Measurements from ENCODE around the gene HOXD3. TPM values are rescaled to one million over a fixed set of nuclear protein-coding genes. Genes with fewer than 3 reads are reported as not detected.

HOXD3 gene
- total RNA-seq, 4 donors from 2014 or later = 0.36 to 1.7 (median 0.64) TPM; not detected in 1

GRCh38 chr2:176164611-176165369 lies 7.7 kb downstream of the HOXD3 start:
- H3K4me1 ChIP-seq = peaks cover 0 to 5% of the 10 kb centered on the region in 2 donors
- peaks cover 27 to 58% (median 57%) of the 10 kb centered on the region in 3 donors for H3K27me3 ChIP-seq
- H3K27ac ChIP-seq = no peak overlapping the region
- TF ChIP-seq CTCF (IDR thresholded peaks at IDR 0.05 in 4 of 5, conservative IDR thresholded peaks at IDR 0.05 in 1 of 5) (no peak), POLR2A (IDR thresholded peaks at IDR 0.05) (no peak)
- no peak for ATAC-seq
- intact Hi-C loops (cut with DNase I; ENCODE audit: low total_unique reads) = no loop called here
- in situ Hi-C loops (cut with MboI; ENCODE audit: low sequenced_read_pairs in 4 of 4) = no loop called here
- peak overlapping the region in 1 of 4 donors; percentile 17 for H3K4me3 ChIP-seq
- no peaks in the 10 kb centered on the region for H3K9me3 ChIP-seq
- no peak for DNase-seq
- no peaks in the 10 kb centered on the region for H3K36me3 ChIP-seq

- no peak for ATAC-seq
- no peak for DNase-seq
- Histone ChIP-seq H3K4me3 (peak overlapping the region in 1 of 4 donors; percentile 17), H3K36me3 (no peaks in the 10 kb centered on the region), H3K27ac (no peak overlapping the region), H3K4me1 (peaks cover 0 to 5% of the 10 kb centered on the region in 2 donors), H3K9me3 (no peaks in the 10 kb centered on the region), H3K27me3 (peaks cover 24 to 51% (median 50%) of the 10 kb centered on the region in 3 donors)
- intact Hi-C loops (cut with DNase I; ENCODE audit: low total_unique reads) (no loop called here), in situ Hi-C loops (cut with MboI; ENCODE audit: low sequenced_read_pairs in 4 of 4) (no loop called here)
- TF ChIP-seq CTCF (IDR thresholded peaks at IDR 0.05 in 4 of 5, conservative IDR thresholded peaks at IDR 0.05 in 1 of 5) = no peak
- no peak for TF ChIP-seq POLR2A (IDR thresholded peaks at IDR 0.05)
These were observed 8.4 kb downstream of the HOXD3 start for GRCh38 chr2:176165370-176166050.

GRCh38 chr2:176166272-176166671 lies 9.2 kb downstream of the HOXD3 start:
- DNase-seq (no peak), ATAC-seq (no peak)
- in situ Hi-C loops (cut with MboI; ENCODE audit: low sequenced_read_pairs in 4 of 4) (no loop called here), intact Hi-C loops (cut with DNase I; ENCODE audit: low total_unique reads) (no loop called here)
- peaks cover 19 to 47% (median 43%) of the 10 kb centered on the region in 3 donors for H3K27me3 ChIP-seq
- H3K4me1 ChIP-seq = no peaks in the 10 kb centered on the region
- no peak for TF ChIP-seq POLR2A (IDR thresholded peaks at IDR 0.05)
- no peak for TF ChIP-seq CTCF (IDR thresholded peaks at IDR 0.05 in 4 of 5, conservative IDR thresholded peaks at IDR 0.05 in 1 of 5)
- no peaks in the 10 kb centered on the region for H3K36me3 ChIP-seq
- no peaks in the 10 kb centered on the region for H3K9me3 ChIP-seq
- H3K27ac ChIP-seq = no peak overlapping the region
- no peak overlapping the region for H3K4me3 ChIP-seq

GRCh38 chr2:176167398-176167797 lies 10.3 kb downstream of the HOXD3 start:
- Histone ChIP-seq H3K9me3 (no peaks in the 10 kb centered on the region), H3K4me3 (no peak overlapping the region), H3K27ac (no peak overlapping the region), H3K27me3 (peaks cover 27 to 49% (median 39%) of the 10 kb centered on the region in 3 donors), H3K36me3 (no peaks in the 10 kb centered on the region), H3K4me1 (no peaks in the 10 kb centered on the region)
- no peak for ATAC-seq
- intact Hi-C loops (cut with DNase I; ENCODE audit: low total_unique reads) = no loop called here
- no peak for DNase-seq
- TF ChIP-seq POLR2A (IDR thresholded peaks at IDR 0.05) = no peak
- no peak for TF ChIP-seq CTCF (IDR thresholded peaks at IDR 0.05 in 4 of 5, conservative IDR thresholded peaks at IDR 0.05 in 1 of 5)
- in situ Hi-C loops (cut with MboI; ENCODE audit: low sequenced_read_pairs in 4 of 4) = no loop called here
